Hematopoietic multipotent progenitor cell treated with erythropoietin and hydrocortisone succinate and interleukin-3 and kit ligand, for 15 days (in vitro differentiated cells): ENCODE results near the gene ABCB9.
A peak's percentile ranks its signal among the peaks of the same experiment; 100 is the strongest.
"Not testable (repeated sequence)": the region's sequence is repeated elsewhere in the genome, so short reads cannot be mapped to it uniquely, and the experiment has no call there.

Source experiments
- DNase-seq: peaks from one replicate; pipeline ENCODE4 v3.0.0-alpha.2; 2015; ENCODE audit warnings: low spot score

ABCB9 gene

DNA sequence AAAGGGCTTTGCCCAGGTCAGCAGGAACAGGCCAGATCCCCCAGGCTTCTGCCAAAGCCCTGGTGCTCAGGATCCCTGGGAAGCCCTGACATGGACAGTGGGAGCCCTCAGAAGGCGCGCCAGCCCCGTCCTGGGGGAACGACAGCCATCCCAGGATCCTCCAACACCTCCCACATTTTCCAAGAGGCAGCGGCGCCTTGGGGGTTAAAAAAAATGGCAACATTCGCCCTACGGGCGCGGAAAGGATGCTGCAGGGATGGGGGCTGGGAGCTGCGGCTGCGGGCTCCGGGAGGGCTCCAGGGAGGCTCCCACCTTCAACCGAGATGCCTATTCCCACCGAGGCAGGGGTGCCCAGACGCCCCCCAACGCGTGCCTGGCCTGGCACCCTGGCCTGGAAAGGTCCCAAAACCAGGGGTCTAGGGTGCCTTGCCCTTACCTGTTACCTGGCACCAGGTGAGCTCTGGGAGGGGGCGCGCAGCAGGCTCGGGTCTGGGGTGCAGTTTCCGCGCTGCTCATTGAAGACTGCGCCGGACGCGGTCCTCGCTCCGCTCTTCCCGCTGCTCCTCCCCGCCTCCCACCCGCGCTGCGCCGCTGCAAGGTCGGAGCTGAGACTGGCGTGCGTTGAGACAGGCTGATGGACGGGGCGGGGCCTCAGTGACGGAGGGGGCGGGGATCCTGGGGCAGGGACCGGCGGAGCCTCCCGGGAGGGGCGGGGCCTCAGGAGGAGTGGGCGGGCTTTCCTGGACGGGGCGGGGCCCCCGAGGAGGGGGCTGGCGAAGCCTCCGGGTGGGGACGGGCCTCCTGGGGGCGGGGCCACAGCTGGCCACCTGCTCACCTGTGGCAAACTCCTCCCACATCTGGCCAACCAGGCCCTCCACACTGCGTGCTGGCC lies at the start of gene ABCB9:
Gene ABCB9, minus strand, starts transcription at position 613 of the 892 bp plus-strand sequence. CDS start 6,228 bp downstream, outside the sequence.
- DNase-seq: peak; percentile 93

DNA sequence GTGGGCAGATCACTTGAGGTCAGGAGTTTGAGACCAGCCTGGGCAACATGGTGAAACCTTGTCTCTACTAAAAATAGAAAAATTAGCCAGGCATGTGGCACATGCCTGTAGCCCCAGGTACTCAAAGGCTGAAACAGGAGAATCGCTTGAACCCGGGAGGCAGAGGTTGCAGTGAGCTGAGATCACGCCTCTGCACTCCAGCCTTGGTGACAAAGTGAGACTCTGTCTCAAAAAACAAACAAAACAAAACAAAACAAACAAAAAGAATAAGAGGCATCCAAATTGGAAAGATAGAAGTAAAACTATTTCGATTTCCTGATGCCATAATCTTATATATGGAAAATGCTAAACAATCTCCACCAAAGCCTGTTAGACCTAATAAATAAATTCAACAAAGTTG lies 48.2 kb upstream of the ABCB9 start:
- not testable (repeated sequence) for DNase-seq

DNA sequence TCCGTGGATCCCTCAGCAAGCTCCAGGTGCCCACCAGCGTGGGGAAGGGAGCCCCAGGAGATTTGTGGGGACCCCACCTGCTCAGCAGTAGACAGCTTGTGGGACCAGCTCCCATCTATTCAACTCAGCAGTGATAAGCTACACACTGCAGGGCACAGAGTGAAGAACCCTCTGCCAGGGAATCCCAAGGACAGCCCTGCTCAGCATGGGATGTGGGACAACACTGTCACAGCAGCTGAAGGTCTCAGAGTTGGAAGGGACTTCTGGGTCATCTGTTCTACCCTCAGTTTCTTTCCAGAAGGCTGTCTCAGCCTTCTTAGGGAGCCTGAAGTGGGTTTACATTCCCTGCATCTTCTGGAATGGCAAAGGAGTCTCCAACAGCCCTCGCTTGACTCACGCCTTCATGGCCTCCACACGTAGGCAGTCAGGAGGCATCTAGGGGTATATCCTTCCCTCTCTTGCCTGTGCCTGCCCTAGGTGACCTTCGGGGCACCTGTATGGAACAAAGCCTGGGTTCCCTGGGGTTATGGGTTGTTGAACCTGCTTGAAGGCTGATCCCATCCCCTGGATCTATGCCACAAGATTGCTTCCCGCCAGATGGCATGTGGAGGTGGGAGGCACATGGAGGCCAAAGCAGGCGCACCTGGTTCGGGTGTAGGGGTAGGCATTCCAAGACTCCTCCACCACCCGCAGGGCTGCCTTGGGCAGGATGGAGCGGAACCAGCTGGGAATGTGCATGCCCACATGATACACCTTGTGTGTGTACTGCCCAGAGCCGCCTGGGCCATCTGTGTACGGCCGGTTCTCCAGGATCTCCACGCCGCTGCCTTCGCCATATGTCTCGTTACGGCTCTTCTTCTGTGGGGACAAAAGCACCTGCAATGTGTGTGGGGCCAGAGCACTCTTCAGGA lies 47.2 kb upstream of the ABCB9 start:
- DNase-seq: no peak

DNA sequence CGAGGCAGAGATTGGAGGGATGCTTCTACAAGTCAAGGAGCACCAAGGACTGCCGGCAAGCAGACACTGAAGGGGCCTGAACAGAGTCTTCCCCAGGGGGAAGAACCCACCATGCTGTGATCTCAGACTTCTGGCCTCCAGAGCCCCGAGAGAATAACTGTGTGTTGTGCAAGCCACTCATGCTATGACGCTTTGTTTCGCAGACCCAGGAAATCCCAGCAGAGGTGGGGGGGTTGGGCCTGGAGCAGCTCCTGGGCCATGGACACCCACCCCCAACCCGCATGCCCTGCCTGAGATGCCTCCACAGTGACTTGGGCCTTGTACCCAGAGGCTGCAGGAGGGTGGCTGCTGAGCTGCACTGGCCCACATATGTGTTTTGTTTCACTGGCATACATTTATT lies 45.4 kb upstream of the ABCB9 start:
- DNase-seq: no peak

DNA sequence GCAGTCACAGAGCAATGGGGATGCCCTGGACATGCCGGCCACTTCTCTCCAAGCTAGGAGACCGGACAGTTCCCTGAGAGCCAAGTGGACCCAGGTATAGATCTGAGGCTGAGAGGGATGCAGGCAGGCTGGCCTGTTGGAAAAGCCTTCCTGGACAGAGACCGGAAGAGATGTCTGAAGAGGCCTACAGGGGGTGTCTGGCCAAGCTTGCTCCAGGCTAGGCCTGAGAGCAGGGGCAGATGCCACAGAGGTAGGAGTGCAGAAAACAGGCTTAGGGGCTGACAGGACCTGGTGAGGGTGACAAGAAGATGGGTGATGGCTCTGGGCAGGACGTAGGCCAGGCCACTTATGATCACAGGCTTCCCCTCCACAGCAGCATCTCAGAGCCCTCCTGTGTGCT lies 44.4 kb upstream of the ABCB9 start:
- DNase-seq: no peak

DNA sequence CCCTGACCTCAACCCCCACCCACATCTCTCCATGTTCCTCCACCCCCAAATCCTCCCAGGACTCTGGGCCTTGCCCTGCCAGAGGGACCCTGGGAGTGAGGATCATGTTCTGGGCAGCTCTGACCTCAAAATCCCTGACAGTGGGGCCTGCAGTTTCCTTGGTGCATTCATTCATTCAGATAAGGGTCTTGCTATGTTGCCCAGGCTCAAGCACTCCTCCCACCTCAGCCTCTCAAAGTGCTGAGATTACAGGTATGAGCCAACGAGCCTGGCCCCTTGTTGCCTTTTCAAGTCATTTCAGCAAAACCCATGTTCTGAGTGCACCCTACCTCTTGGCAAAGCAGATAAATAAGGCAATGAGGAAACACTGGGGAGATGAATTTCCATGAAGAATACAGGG lies 43.8 kb upstream of the ABCB9 start:
- DNase-seq: no peak

DNA sequence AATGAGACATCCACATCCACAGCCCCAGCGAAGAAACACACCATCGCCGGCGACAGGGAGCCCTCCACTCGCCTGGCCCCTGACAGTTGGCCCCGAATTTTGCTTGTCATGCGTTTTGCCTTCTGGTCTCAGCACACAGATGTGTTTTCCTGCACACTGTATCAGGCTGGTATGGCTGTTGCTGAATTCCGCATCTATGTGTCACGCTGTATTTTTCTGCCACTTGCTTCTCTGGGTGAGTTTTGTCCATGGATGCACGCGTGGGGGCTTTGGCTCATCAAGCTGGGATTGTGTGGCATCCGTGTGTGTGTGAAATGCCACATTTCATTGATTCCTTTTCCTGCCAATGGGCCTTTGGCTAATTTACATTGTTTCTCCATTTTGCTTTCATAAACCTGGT lies 40.7 kb upstream of the ABCB9 start:
- no peak for DNase-seq

DNA sequence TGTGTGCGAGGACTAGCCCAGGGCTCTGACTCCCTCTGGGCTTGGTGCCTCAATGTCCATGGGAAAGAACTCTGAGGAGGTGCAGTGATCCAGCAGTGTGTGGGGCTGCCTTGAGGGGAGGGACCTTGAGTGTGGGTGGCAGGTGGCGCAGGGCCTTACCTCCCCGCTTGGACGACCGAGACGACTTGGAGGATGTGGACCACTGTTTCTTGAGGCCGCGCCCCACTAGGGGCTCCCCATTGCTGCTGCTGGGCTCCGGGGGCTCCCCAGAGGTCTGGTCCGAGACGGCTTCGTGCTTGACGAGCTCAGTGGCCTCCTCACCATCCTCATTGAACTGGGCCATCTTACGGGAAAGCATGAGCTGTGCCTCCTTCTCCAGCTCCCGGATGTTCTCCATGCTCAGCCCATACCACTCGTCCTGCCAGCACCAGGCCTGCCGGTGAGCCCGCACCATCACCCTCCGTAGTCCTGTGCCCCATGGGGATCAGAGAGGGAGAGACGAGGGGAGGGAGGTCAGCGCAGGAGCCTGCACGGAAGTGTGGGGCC lies 38.9 kb upstream of the ABCB9 start:
- no peak for DNase-seq

DNA sequence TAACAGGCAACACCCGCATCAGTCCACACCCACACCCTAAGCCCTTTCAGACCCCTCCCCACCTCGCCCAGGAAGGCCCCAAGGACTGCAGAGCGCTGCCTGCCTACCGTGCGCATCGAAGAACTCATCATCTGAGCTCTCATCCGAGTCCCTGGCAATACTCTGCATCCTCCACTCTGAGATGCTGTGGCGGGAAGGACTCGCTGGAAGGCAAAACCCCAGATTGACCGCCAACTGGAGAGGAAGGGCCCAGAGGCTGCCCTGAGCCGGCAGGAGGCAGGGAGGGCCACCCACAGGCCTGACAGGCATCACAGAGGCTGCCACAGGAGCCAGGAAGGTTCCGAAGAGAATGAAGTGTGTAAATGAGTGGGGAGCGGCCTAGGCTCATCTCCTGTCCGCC lies 38.0 kb upstream of the ABCB9 start:
- DNase-seq: no peak

DNA sequence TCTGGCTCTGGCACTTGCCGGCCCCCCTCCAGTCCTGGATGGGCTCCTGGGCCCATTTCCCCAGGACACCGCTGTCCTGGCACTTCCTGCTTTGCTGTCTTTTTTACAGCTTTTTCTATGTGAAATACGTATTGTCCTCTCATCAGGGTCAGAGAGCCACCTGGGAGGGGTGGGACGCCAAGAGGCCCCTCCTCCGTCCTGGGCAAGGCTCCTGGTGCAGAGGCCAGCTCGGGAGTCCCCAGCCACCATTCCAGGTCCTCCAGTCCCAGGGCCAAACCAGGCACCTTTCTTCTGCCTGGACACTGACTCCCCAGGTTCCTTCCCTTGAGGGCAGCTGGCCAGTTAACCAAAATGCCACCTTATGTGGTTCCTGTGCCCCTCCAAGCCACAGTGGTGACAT lies 37.0 kb upstream of the ABCB9 start:
- no peak for DNase-seq

DNA sequence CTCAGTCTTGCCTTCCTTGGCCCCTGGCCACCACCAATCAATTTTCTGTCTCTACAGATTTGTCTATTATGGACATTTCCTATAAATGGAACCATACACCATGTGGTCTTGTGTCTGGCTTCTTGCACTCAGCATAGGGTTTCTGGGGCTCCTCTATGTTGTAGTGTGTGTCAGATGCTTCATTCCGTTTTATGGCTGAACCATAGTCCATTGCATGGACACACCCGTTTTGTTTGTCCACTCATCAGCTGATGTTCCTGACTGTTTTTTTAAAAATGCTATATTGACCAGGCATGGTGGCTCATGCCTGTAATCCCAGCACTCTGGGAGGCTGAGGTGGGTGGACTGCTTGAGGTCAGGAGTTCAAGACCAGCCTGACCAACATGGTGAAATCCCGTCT lies 35.2 kb upstream of the ABCB9 start:
- no peak for DNase-seq

DNA sequence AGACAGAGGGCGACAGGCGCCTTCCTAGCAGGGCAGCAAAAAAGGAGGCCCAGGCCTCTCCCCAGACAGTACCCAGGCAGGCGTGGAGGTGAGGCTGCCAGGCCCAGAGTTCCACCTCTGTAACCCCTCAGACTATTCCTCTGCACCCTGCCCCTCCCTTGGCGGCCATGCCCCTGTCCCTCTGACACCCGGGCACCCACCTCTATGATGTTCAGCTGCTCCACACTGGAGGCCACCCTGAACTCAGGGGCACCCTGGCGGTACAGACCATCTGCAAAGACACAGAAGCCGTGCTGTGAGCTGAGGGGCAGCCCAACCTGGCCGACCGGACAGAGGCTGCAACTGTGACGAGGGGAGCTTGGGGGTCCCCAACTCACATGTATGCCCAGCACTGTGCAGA lies 34.3 kb upstream of the ABCB9 start:
- DNase-seq: no peak

DNA sequence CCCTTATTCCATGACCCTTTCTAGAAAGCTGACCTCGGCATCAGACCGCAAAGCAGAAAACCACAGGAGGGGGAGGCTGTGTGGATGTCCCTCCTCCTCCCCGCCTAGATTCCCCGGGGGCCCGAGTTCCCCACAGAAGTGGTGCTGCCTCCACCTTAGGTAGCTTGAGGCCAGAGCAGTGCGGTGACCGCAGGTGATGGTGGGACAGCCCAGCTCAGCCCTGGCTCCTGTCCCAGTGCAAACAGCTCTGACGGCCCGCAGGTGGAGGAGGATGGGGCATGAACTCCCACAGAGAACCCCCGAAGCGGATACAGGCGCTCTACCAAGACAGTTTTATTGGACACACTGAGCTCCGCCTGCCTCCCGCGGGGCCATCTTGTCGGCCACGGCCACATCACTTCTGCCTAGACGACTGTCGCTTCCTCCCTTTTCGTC lies 33.7 kb upstream of the ABCB9 start:
- no peak for DNase-seq

DNA sequence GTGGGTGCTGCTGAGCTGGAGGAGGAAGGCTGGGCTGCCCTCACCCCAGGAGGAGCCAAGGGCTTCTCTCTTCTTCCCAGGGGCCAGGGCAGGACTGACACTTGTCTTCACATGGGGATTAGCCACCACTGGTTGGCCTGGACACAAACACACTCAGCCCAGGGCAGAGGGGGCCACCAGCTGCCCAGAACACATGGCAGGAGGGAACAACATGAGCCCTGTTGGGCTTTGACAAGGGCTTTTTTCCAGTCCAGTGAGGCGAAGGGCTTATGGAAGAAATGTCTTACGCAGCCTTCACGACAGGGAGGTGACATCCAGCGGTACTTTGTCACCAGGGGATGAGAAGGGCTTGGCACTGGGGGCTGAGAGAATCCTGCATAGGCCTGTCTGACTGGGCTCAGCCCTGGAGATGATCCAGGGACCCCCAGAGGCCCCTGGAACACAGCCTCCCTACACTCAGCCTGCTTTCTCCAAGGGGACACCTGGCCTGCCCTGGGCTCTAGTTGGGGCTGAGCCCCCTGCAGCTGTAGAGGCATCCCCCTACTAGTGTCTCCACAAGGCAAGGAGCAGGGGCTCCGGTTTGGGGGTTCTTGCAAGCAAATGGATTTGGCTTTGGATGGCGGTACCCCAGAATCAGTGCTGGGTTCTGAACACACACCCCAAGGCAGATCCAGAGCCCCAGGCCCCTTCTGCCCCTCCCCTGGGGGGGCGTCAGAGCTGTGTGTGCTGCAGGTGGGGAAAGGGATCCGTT lies 33.1 kb upstream of the ABCB9 start:
- DNase-seq: no peak

DNA sequence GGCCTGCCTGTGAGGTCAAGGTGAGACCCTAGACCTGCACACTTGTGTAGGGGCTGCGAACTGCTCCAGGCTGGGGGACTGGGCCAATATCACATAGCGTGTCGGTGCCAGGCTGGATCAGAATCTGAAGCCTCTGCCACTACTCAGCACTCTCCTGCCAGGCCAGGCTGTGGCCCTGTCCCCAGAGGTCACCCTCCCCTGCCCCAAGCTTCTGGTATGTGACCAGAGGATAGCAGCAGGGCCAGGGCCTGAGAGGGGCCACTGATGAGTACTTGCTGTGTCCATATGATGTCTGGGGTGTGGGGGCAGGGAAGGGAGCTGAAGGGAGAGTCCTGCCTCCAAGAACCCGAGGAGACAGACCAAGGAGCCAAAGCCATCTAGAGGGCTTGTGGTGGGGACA lies 32.1 kb upstream of the ABCB9 start:
- DNase-seq: no peak

DNA sequence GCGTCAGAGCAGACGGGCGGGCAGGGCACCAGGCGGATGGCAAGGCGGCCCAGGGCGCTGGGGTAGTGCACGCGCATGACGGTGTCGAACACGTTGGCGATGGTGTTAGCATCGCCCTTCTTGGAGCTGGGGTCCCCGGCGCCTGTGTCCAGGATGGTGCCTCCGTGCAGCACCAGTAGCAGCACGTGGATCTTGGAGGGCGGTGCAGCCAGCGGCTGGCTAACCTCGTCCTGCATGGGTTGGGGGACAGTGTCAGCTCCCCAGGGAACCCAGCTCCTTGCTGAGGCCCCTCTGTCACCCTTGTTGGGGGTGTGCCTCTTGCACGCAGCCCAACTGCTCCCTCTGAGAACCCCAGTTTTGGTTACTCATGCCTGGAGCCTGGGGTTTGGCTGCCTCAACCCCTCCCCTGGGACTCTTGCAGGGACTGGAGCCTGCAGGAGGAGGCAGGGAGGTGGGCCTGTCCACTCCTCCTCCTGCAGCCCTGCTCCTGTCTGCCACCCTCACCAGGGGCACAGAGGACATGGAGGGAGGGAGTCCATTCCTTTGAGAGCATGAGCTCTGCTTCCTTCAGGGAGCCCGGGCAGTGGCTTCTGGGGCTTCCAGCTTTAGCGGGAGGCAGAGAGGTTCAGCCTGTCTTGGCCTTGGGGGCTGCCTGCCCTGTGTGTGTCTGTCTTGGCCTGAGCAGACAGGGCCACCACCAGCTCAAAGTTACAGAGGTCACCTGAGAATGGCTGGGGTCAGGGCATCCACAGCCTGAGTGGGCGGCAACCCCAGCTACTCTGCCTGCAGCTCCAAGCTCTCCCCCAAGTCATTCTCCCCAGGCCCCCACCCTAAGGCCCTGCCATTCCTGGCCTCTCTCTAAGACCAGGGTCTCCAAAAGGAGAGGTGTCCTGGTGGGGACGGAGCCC lies 31.3 kb upstream of the ABCB9 start:
- no peak for DNase-seq

DNA sequence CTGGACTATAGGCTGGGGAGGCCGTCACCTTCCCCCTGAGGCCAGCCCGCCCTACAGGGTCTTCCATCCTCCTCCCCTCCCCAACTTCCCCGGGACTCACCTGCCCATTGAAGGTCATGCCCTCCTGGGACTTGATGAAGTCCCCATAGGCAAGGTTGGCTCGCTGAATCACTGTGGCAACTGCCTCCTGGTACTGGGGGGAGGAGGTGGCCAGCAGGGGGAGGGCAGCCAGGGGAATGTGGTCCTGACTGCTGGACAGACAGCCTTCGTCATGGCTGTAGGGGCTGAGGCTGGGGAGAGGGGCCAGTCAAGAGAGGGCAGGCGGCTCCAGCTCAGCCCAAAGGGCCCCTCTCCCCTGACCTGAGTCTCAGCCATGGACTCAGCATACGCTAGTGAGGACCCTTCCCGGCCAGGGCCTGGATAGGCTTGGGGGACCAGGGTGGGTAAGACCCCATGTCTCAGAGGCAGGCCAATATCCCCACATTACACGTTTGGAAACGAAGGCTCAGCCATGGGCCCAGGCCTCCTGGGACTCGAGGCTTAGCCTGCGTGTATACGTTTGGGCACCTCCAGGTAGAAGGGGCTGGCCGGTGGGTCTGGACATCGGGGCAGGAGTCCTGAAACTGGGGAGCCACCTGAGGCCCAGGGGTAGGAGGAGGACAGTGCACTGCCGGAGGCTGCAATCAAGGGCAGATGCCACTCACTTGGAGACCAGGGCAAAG lies 30.5 kb upstream of the ABCB9 start:
- DNase-seq: no peak

DNA sequence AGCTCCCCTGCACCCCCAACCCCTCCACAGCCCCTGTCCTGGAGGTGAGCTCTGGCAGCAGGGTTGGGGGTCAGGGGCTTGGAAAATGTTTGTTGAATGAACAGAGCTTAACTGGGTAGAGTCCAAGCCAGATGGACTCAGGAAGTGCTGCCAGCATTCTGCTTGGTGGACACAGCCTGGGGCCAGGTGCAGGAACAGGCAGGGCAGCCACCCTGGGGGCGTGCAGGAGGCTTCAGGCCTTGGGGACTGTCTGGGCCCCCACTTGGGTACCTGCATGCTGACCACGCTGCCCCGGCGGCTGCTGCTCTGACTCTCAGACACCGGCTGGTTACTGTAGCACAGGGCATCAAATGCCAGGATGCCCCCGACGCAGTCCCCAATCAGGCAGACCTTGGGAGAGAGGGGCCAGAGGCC lies 29.9 kb upstream of the ABCB9 start:
- DNase-seq: no peak

DNA sequence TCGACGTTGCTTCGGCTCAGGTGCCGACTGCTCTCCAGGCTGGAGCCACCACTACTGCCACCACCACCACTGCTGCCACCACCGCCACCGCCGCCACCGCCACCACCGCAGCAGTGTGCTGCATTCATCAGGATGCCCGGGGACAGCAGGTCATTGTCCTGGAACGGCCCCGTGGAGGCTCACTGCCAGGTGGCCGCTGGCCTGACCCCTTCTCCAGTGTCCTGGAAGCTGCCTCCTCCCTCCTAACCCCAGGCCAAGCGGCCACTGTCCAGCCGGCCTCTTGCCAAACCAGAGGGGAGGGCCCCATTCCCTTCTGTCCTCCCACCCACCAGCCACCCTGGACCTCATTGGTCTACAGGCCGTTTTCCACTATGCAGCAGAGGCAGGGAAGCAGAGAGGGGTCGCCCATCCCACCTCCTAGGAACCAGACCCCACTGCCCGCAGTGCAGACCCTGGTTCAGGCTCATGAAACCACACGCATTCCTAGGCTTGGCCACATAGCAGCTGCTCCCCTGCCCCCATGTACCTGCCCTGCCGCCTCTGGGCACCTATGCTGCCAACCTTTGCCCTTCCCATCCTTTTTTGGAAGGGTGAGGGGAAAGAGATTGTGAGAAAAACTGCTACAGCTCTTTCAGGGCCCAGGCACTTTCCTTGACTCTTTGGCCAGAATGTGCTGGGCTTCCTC lies 29.4 kb upstream of the ABCB9 start:
- no peak for DNase-seq
